SK-N-SH (cell line): Measurements from ENCODE around the gene PHACTR3. TPM values are rescaled to one million over a fixed set of nuclear protein-coding genes. Genes with fewer than 3 reads are reported as not detected.

Experiments
- CTCF ChIA-PET: fragments of 300-600, 350-600 bp; formaldehyde crosslinking; extraction: SDS; loops from one replicate; lab custom pipeline; 2021; lab: Yijun Ruan, JAX
- POLR2A ChIA-PET: fragments of 350-600 bp; sonication (Branson Sonifier 250); formaldehyde crosslinking; extraction: SDS; loops from one replicate; lab custom pipeline; 2020; ENCODE audit warnings: antibody characterized with exemption, inconsistent platforms; lab: Yijun Ruan, JAX
- DNase-seq: peaks from one replicate; pipeline ENCODE4 v3.0.0; 2012
- H2AFZ ChIP-seq: fragments of 200-600 bp; sonication (generic); 2 replicates; pipeline ENCODE4 v1.8.1; 2016; ENCODE audit warnings: antibody characterized with exemption, mild to moderate bottlenecking, low read depth
- H3F3A ChIP-seq: fragments of 200-600 bp; sonication (generic); replicated peaks from 2 replicates; pipeline ENCODE3; 2016; ENCODE audit warnings: antibody characterized with exemption, mild to moderate bottlenecking; ENCODE audit not compliant: insufficient read depth
- H3K27ac ChIP-seq, 2 experiments: fragments of 200-500 bp in 1 of 2; fragments of 200-600 bp in 1 of 2; sonication (Bioruptor generic) in 1 of 2; sonication (generic), shearing (Covaris generic) in 1 of 2; 2 replicates each; pipeline versions ENCODE4 v1.5.1 to v1.6.1; 2014 to 2016; ENCODE audit warnings: low read depth in 2 of 2, inconsistent platforms in 1 of 2, low read length in 1 of 2, mild to moderate bottlenecking in 1 of 2, mixed read lengths in 1 of 2
- H3K27me3 ChIP-seq: fragments of 200-600 bp; sonication (generic), shearing (Covaris generic); 2 replicates; pipeline ENCODE4 v1.6.1; 2016; ENCODE audit warnings: mixed run types; ENCODE audit not compliant: insufficient read depth
- H3K36me3 ChIP-seq, 2 experiments: fragments of 200-500 bp in 1 of 2; fragments of 200-600 bp in 1 of 2; sonication (Bioruptor generic) in 1 of 2; sonication (generic) in 1 of 2; replicated peaks in 1 of 2; 2 replicates each; pipeline versions ENCODE3 to v1.5.1; 2014 to 2016; ENCODE audit warnings: low read length in 1 of 2, mild to moderate bottlenecking in 1 of 2; ENCODE audit not compliant: insufficient read depth in 2 of 2, control insufficient read depth in 1 of 2
- H3K4me1 ChIP-seq, 2 experiments: fragments of 200-500 bp in 1 of 2; fragments of 200-600 bp in 1 of 2; sonication (Bioruptor generic) in 1 of 2; sonication (generic), shearing (Covaris generic) in 1 of 2; 2 replicates each; pipeline versions ENCODE4 v1.5.1 to v1.6.1; 2014 to 2016; ENCODE audit warnings: low read depth in 1 of 2, low read length in 1 of 2, mixed run types in 1 of 2; ENCODE audit not compliant: insufficient read depth in 2 of 2, control insufficient read depth in 1 of 2
- H3K4me2 ChIP-seq: fragments of 200-600 bp; sonication (generic), shearing (Covaris generic); 2 replicates; pipeline ENCODE4 v1.6.1; 2017; ENCODE audit warnings: mixed run types
- H3K4me3 ChIP-seq, 2 experiments: fragments of 200-500 bp in 1 of 2; fragments of 200-600 bp in 1 of 2; sonication (Bioruptor generic) in 1 of 2; sonication (generic), shearing (Covaris generic) in 1 of 2; 2 replicates each; pipeline versions ENCODE4 v1.5.1 to v1.8.1; 2014 to 2016; ENCODE audit warnings: low read depth in 2 of 2, inconsistent platforms in 1 of 2, low read length in 1 of 2, mild to moderate bottlenecking in 1 of 2, mixed read lengths in 1 of 2, moderate library complexity in 1 of 2
- H3K79me2 ChIP-seq: fragments of 200-600 bp; sonication (generic); 2 replicates; pipeline ENCODE4 v1.8.1; 2017; ENCODE audit warnings: mild to moderate bottlenecking; ENCODE audit not compliant: insufficient read depth
- H3K9ac ChIP-seq: fragments of 200-600 bp; sonication (generic); 2 replicates; pipeline ENCODE4 v1.6.1; 2017; ENCODE audit warnings: mixed run types
- H3K9me2 ChIP-seq: fragments of 200-600 bp; sonication (generic); 2 replicates; pipeline ENCODE4 v1.6.1; 2017; ENCODE audit warnings: mixed run types
- H3K9me3 ChIP-seq: fragments of 200-600 bp; sonication (generic); 2 replicates; pipeline ENCODE4 v1.6.1; 2017; ENCODE audit warnings: mixed run types, mild to moderate bottlenecking, moderate library complexity
- H4K20me1 ChIP-seq: fragments of 200-600 bp; sonication (generic); 2 replicates; pipeline ENCODE4 v1.6.1; 2017; ENCODE audit warnings: mild to moderate bottlenecking, mixed run types; ENCODE audit not compliant: insufficient read depth
- CHD2 ChIP-seq: fragments of 150-350 bp; IDR thresholded peaks from 2 replicates; pipeline ENCODE4 v1.6.1; 2018; ENCODE audit warnings: low read length; ENCODE audit not compliant: partially characterized antibody
- CTCF ChIP-seq: fragments of 200-600 bp; sonication (generic); IDR thresholded peaks from 2 replicates; pipeline ENCODE4 v1.6.1; 2017; ENCODE audit warnings: antibody characterized with exemption, mild to moderate bottlenecking, moderate library complexity
- FOXJ3 ChIP-seq: sonication (generic); formaldehyde crosslinking; IDR thresholded peaks from 2 replicates; pipeline ENCODE4 v1.5.1; 2020; ENCODE audit warnings: mild to moderate bottlenecking, missing genetic modification reagents
- MAX ChIP-seq: IDR thresholded peaks from 2 replicates; pipeline ENCODE4 v1.4.0; 2012; ENCODE audit warnings: low read depth
- MXI1 ChIP-seq: IDR thresholded peaks from 2 replicates; pipeline ENCODE4 v1.6.1; 2012; ENCODE audit warnings: mild to moderate bottlenecking, low read depth, low read length, improper control_type of control experiment
- NRF1 ChIP-seq: IDR thresholded peaks from 2 replicates; pipeline ENCODE4 v1.6.1; 2012; ENCODE audit warnings: low read depth, mild to moderate bottlenecking, low read length
- RAD21 ChIP-seq: IDR thresholded peaks from 2 replicates; pipeline ENCODE4 v1.6.1; 2012; ENCODE audit warnings: mild to moderate bottlenecking, low read length
- REST ChIP-seq: IDR thresholded peaks from 2 replicates; pipeline ENCODE4 v1.6.1; 2012; ENCODE audit warnings: mild to moderate bottlenecking, low read depth, low read length, moderate library complexity
- RFX5 ChIP-seq: IDR thresholded peaks from 2 replicates; pipeline ENCODE4 v1.6.1; 2012; ENCODE audit warnings: mild to moderate bottlenecking, improper control_type of control experiment, low read length
- RXRA ChIP-seq: IDR thresholded peaks from 2 replicates; pipeline ENCODE4 v1.4.0; 2012; ENCODE audit warnings: low read depth, mild to moderate bottlenecking, borderline replicate concordance
- SIN3A ChIP-seq: IDR thresholded peaks from 2 replicates; pipeline ENCODE4 v1.6.1; 2012; ENCODE audit warnings: low read depth, mild to moderate bottlenecking, low read length, moderate library complexity, borderline replicate concordance
- TEAD4 ChIP-seq: IDR thresholded peaks from 2 replicates; pipeline ENCODE4 v1.4.0; 2012; ENCODE audit warnings: mild to moderate bottlenecking, borderline replicate concordance; ENCODE audit not compliant: insufficient read depth
- USF1 ChIP-seq: IDR thresholded peaks from 2 replicates; pipeline ENCODE4 v1.4.0; 2012; ENCODE audit warnings: low read depth, borderline replicate concordance
- USF2 ChIP-seq: fragments of 150-350 bp; IDR thresholded peaks from 2 replicates; pipeline ENCODE4 v1.6.1; 2017; ENCODE audit warnings: antibody characterized with exemption, low read length, low read depth, borderline replicate concordance
- WGBS: methylation state at CpG from one replicate; pipeline ENCODE4 v1.1.6; 2017; ENCODE audit warnings: low lambda C conversion rate; 5-methylcytosine and 5-hydroxymethylcytosine counted together
- polyA plus RNA-seq, 3 experiments: library from polyadenylated mRNA; depleted of rRNA; stranded (reverse); fragments of >200 nt; gene quantifications; 2 replicates each; pipeline ENCODE4 v1.2.3, GENCODE V29; 2012

Gene PHACTR3
- polyA plus RNA-seq, 1 of the 3 experiments (the other 2 are of a cell fraction), result 0.10 TPM

GRCh38 chr20:59778615-59779200 is 174.4 kb downstream of the PHACTR3 start:
- Histone ChIP-seq H3K4me2 (no peak overlapping the region), H2AFZ (no peak overlapping the region), H3K4me3 (no peak overlapping the region), H3K36me3 (no peaks in the 10 kb centered on the region), H3K4me1 (no peaks in the 10 kb centered on the region; a peak in 1 of 4 replicates)
- ChIA-PET CTCF (no interaction called here), POLR2A (no interaction called here)
- TF ChIP-seq USF1 (no peak), CTCF (no peak), NRF1 (no peak), RAD21 (no peak), REST (no peak), RFX5 (no peak), CHD2 (no peak), RXRA (no peak), FOXJ3 (CRISPR knock-in tag) (no peak), SIN3A (no peak), TEAD4 (no peak), MAX (no peak), USF2 (no peak), MXI1 (no peak)
- TF ChIP-seq, all 33 proteins: peak for 0
- 40% methylated on average over 9 of the region's 12 CpGs for WGBS
- Histone ChIP-seq H3K27me3 (no peaks in the 10 kb centered on the region), H4K20me1 (no peaks in the 10 kb centered on the region), H3F3A (no peaks in the 10 kb centered on the region), H3K27ac (no peak overlapping the region), H3K9me2 (no peaks in the 10 kb centered on the region), H3K9ac (no peak overlapping the region), H3K79me2 (no peaks in the 10 kb centered on the region), H3K9me3 (no peaks in the 10 kb centered on the region)
- DNase-seq, result no peak
